Measurements from ENCODE around the gene AUTS2. TPM values are rescaled to one million over a fixed set of nuclear protein-coding genes. Genes with fewer than 3 reads are reported as not detected.
"Not testable (repeated sequence)": the region's sequence is repeated elsewhere in the genome, so short reads cannot be mapped to it uniquely, and the experiment has no call there.

The AUTS2 gene
- total RNA-seq, 1 donor from 2014 or later: 53.0 TPM

GRCh38 chr7:70591643-70592042, 993.4 kb downstream of the AUTS2 start:
- H3K27me3 ChIP-seq: no peaks in the 10 kb centered on the region
- intact Hi-C loops (cut with DNase I): no loop called here

GRCh38 chr7:70592171-70592570, 993.9 kb downstream of the AUTS2 start:
- no peak for DNase-seq (ENCODE audit: extremely low spot score in 2 of 2)
- TF ChIP-seq POLR2A (IDR thresholded peaks at IDR 0.05): no peak
- TF ChIP-seq POLR2AphosphoS5 (IDR thresholded peaks at IDR 0.05; ENCODE audit: insufficient read depth in 1 of 2, low read depth in 1 of 2): no peak
- TF ChIP-seq CTCF (IDR thresholded peaks at IDR 0.05): no peak
- Histone ChIP-seq H3K27me3 (no peaks in the 10 kb centered on the region), H3K9me3 (no peaks in the 10 kb centered on the region), H3K36me3 (no peaks in the 10 kb centered on the region), H3K27ac (no peak overlapping the region), H3K4me3 (no peak overlapping the region), H3K4me1 (peaks cover 13% of the 10 kb centered on the region)
- intact Hi-C loops (cut with DNase I): no loop called here

More at GRCh38 chr7:70591643-70592042, 993.4 kb downstream of the AUTS2 start:
- peaks cover 12% of the 10 kb centered on the region for H3K4me1 ChIP-seq
- H3K4me3 ChIP-seq: no peak overlapping the region
- no peaks in the 10 kb centered on the region for H3K36me3 ChIP-seq
- H3K9me3 ChIP-seq: no peaks in the 10 kb centered on the region
- DNase-seq (ENCODE audit: extremely low spot score in 2 of 2): no peak
- no peak overlapping the region for H3K27ac ChIP-seq
- no peak for TF ChIP-seq CTCF (IDR thresholded peaks at IDR 0.05)
- TF ChIP-seq POLR2A (IDR thresholded peaks at IDR 0.05): no peak
- no peak for TF ChIP-seq POLR2AphosphoS5 (IDR thresholded peaks at IDR 0.05; ENCODE audit: insufficient read depth in 1 of 2, low read depth in 1 of 2)

GRCh38 chr7:70594170-70594569, 995.9 kb downstream of the AUTS2 start:
- H3K36me3 ChIP-seq: no peaks in the 10 kb centered on the region
- no peaks in the 10 kb centered on the region for H3K9me3 ChIP-seq
- no peak for DNase-seq (ENCODE audit: extremely low spot score in 2 of 2)
- H3K4me1 ChIP-seq: peaks cover 13% of the 10 kb centered on the region
- no peak overlapping the region for H3K4me3 ChIP-seq
- intact Hi-C loops (cut with DNase I): no loop called here
- no peak for TF ChIP-seq CTCF (IDR thresholded peaks at IDR 0.05)
- no peaks in the 10 kb centered on the region for H3K27me3 ChIP-seq
- no peak overlapping the region for H3K27ac ChIP-seq

- H3K4me3 ChIP-seq; H3K27me3 ChIP-seq; H3K27ac ChIP-seq; intact Hi-C loops (cut with DNase I); H3K9me3 ChIP-seq; H3K36me3 ChIP-seq; DNase-seq (ENCODE audit: extremely low spot score in 2 of 2): not testable (repeated sequence)
- peaks cover 17% of the 10 kb centered on the region for H3K4me1 ChIP-seq
These were observed 996.6 kb downstream of the AUTS2 start for GRCh38 chr7:70594885-70595284.

GRCh38 chr7:70595370-70595754, 997.1 kb downstream of the AUTS2 start:
- Histone ChIP-seq H3K36me3 (no peaks in the 10 kb centered on the region), H3K9me3 (no peaks in the 10 kb centered on the region), H3K27ac (no peak overlapping the region), H3K4me1 (peaks cover 17% of the 10 kb centered on the region), H3K27me3 (no peaks in the 10 kb centered on the region), H3K4me3 (peak overlapping the region; percentile 40 to 44)
- no peak for DNase-seq (ENCODE audit: extremely low spot score in 2 of 2)
- TF ChIP-seq POLR2AphosphoS5 (IDR thresholded peaks at IDR 0.05; ENCODE audit: insufficient read depth in 1 of 2, low read depth in 1 of 2): no peak
- TF ChIP-seq POLR2A (IDR thresholded peaks at IDR 0.05): no peak
- no peak for TF ChIP-seq CTCF (IDR thresholded peaks at IDR 0.05)
- intact Hi-C loops (cut with DNase I): no loop called here

All from vagina (tissue), 2 donors.